ENCODE results near the gene SH3PXD2A.
A peak's percentile ranks its signal among the peaks of the same experiment; 100 is the strongest.
"Not testable (repeated sequence)": the region's sequence is repeated elsewhere in the genome, so short reads cannot be mapped to it uniquely, and the experiment has no call there.

SH3PXD2A gene

GRCh38 chr10:103853428-103854264, 1.7 kb downstream of the SH3PXD2A start:
- Mint-ChIP-seq H3K27me3 (peaks cover 76% of the 10 kb centered on the region), H3K27ac (ENCODE audit: low read depth) (no peak overlapping the region)

GRCh38 chr10:103852856-103853255, 2.5 kb downstream of the SH3PXD2A start:
- Mint-ChIP-seq H3K27me3 (peaks cover 82% of the 10 kb centered on the region), H3K27ac (ENCODE audit: low read depth) (no peak overlapping the region), H3K36me3 (ENCODE audit: insufficient read depth) (no peaks in the 10 kb centered on the region), H3K9me3 (no peaks in the 10 kb centered on the region), H3K4me1 (peaks cover 10% of the 10 kb centered on the region), H3K4me3 (no peak overlapping the region)
- DNase-seq (ENCODE audit: low spot score in 2 of 2) (no peak), ATAC-seq (replicated peaks; ENCODE audit: extremely low read depth, poor library complexity, severe bottlenecking) (no peak)

More at GRCh38 chr10:103853428-103854264, 1.7 kb downstream of the SH3PXD2A start:
- ATAC-seq (replicated peaks; ENCODE audit: extremely low read depth, poor library complexity, severe bottlenecking) (no peak), DNase-seq (ENCODE audit: low spot score in 2 of 2) (no peak)
- Mint-ChIP-seq H3K36me3 (ENCODE audit: insufficient read depth) (no peaks in the 10 kb centered on the region), H3K4me3 (peak overlapping the region; percentile 79), H3K9me3 (no peaks in the 10 kb centered on the region), H3K4me1 (peaks cover 10% of the 10 kb centered on the region)

- Mint-ChIP-seq H3K36me3 (ENCODE audit: insufficient read depth) (no peaks in the 10 kb centered on the region), H3K4me1 (peaks cover 10% of the 10 kb centered on the region), H3K9me3 (no peaks in the 10 kb centered on the region), H3K27ac (ENCODE audit: low read depth) (no peak overlapping the region), H3K27me3 (peaks cover 77% of the 10 kb centered on the region), H3K4me3 (no peak overlapping the region)
- DNase-seq (ENCODE audit: low spot score in 2 of 2) (no peak), ATAC-seq (replicated peaks; ENCODE audit: extremely low read depth, poor library complexity, severe bottlenecking) (no peak)
Observed at GRCh38 chr10:103852189-103852711, 3.1 kb downstream of the SH3PXD2A start.

- DNase-seq (ENCODE audit: low spot score in 2 of 2), result no peak
- Mint-ChIP-seq H3K4me3 (no peak overlapping the region), H3K4me1 (peaks cover 13% of the 10 kb centered on the region), H3K9me3 (no peaks in the 10 kb centered on the region), H3K27ac (ENCODE audit: low read depth) (no peak overlapping the region), H3K27me3 (peaks cover 67% of the 10 kb centered on the region), H3K36me3 (ENCODE audit: insufficient read depth) (no peaks in the 10 kb centered on the region)
- no peak for ATAC-seq (replicated peaks; ENCODE audit: extremely low read depth, poor library complexity, severe bottlenecking)
Observed at GRCh38 chr10:103851261-103851660, 4.1 kb downstream of the SH3PXD2A start.

- ATAC-seq (replicated peaks; ENCODE audit: extremely low read depth, poor library complexity, severe bottlenecking) (no peak), DNase-seq (ENCODE audit: low spot score in 2 of 2) (no peak)
- no peaks in the 10 kb centered on the region for H3K36me3 Mint-ChIP-seq (ENCODE audit: insufficient read depth)
- H3K27ac Mint-ChIP-seq (ENCODE audit: low read depth), result no peak overlapping the region
- no peak overlapping the region for H3K4me3 Mint-ChIP-seq
- H3K4me1 Mint-ChIP-seq, result peaks cover 20% of the 10 kb centered on the region
- H3K9me3 Mint-ChIP-seq, result no peaks in the 10 kb centered on the region
- peaks cover 63% of the 10 kb centered on the region for H3K27me3 Mint-ChIP-seq
Observed at GRCh38 chr10:103850572-103850895, 4.8 kb downstream of the SH3PXD2A start.

GRCh38 chr10:103849880-103850571, 5.3 kb downstream of the SH3PXD2A start:
- H3K27me3 Mint-ChIP-seq, result peaks cover 63% of the 10 kb centered on the region
- no peaks in the 10 kb centered on the region for H3K36me3 Mint-ChIP-seq (ENCODE audit: insufficient read depth)
- no peak overlapping the region for H3K27ac Mint-ChIP-seq (ENCODE audit: low read depth)
- DNase-seq (ENCODE audit: low spot score in 2 of 2), result no peak
- ATAC-seq (replicated peaks; ENCODE audit: extremely low read depth, poor library complexity, severe bottlenecking), result no peak
- H3K4me3 Mint-ChIP-seq, result no peak overlapping the region
- no peaks in the 10 kb centered on the region for H3K9me3 Mint-ChIP-seq
- peaks cover 23% of the 10 kb centered on the region for H3K4me1 Mint-ChIP-seq

- H3K27me3 Mint-ChIP-seq, result peaks cover 57% of the 10 kb centered on the region
- no peak overlapping the region for H3K4me3 Mint-ChIP-seq
- H3K36me3 Mint-ChIP-seq (ENCODE audit: insufficient read depth), result no peaks in the 10 kb centered on the region
- DNase-seq (ENCODE audit: low spot score in 2 of 2) (no peak), ATAC-seq (replicated peaks; ENCODE audit: extremely low read depth, poor library complexity, severe bottlenecking) (no peak)
- no peak overlapping the region for H3K27ac Mint-ChIP-seq (ENCODE audit: low read depth)
- no peaks in the 10 kb centered on the region for H3K9me3 Mint-ChIP-seq
- peaks cover 18% of the 10 kb centered on the region for H3K4me1 Mint-ChIP-seq
Observed at GRCh38 chr10:103849212-103849877, 6.0 kb downstream of the SH3PXD2A start.

GRCh38 chr10:103847909-103848468, 7.4 kb downstream of the SH3PXD2A start:
- DNase-seq (ENCODE audit: low spot score in 2 of 2) (no peak), ATAC-seq (replicated peaks; ENCODE audit: extremely low read depth, poor library complexity, severe bottlenecking) (no peak)
- Mint-ChIP-seq H3K9me3 (no peaks in the 10 kb centered on the region), H3K4me1 (peaks cover 13% of the 10 kb centered on the region), H3K4me3 (no peak overlapping the region), H3K27me3 (peaks cover 44% of the 10 kb centered on the region), H3K36me3 (ENCODE audit: insufficient read depth) (peaks cover 1% of the 10 kb centered on the region), H3K27ac (ENCODE audit: low read depth) (no peak overlapping the region)

GRCh38 chr10:103847346-103847745, 8.0 kb downstream of the SH3PXD2A start:
- peaks cover 13% of the 10 kb centered on the region for H3K4me1 Mint-ChIP-seq
- no peak overlapping the region for H3K4me3 Mint-ChIP-seq
- peaks cover 1% of the 10 kb centered on the region for H3K36me3 Mint-ChIP-seq (ENCODE audit: insufficient read depth)
- peaks cover 37% of the 10 kb centered on the region for H3K27me3 Mint-ChIP-seq
- ATAC-seq (replicated peaks; ENCODE audit: extremely low read depth, poor library complexity, severe bottlenecking) (no peak), DNase-seq (ENCODE audit: low spot score in 2 of 2) (no peak)
- H3K9me3 Mint-ChIP-seq, result no peaks in the 10 kb centered on the region
- no peak overlapping the region for H3K27ac Mint-ChIP-seq (ENCODE audit: low read depth)

- Mint-ChIP-seq H3K9me3 (no peaks in the 10 kb centered on the region), H3K4me1 (peaks cover 13% of the 10 kb centered on the region), H3K27me3 (peaks cover 28% of the 10 kb centered on the region), H3K36me3 (ENCODE audit: insufficient read depth) (peaks cover 1% of the 10 kb centered on the region), H3K27ac (ENCODE audit: low read depth) (no peak overlapping the region), H3K4me3 (no peak overlapping the region)
- DNase-seq (ENCODE audit: low spot score in 2 of 2) (no peak), ATAC-seq (replicated peaks; ENCODE audit: extremely low read depth, poor library complexity, severe bottlenecking) (peak; percentile 54)
Observed at GRCh38 chr10:103845972-103846371, 9.4 kb downstream of the SH3PXD2A start.

GRCh38 chr10:103845346-103845745, 10.0 kb downstream of the SH3PXD2A start:
- not testable (repeated sequence) for ATAC-seq (replicated peaks; ENCODE audit: extremely low read depth, poor library complexity, severe bottlenecking); H3K9me3 Mint-ChIP-seq; DNase-seq (ENCODE audit: low spot score in 2 of 2); H3K4me3 Mint-ChIP-seq; H3K36me3 Mint-ChIP-seq (ENCODE audit: insufficient read depth); H3K27ac Mint-ChIP-seq (ENCODE audit: low read depth)
- Mint-ChIP-seq H3K4me1 (peaks cover 13% of the 10 kb centered on the region), H3K27me3 (peaks cover 22% of the 10 kb centered on the region)

GRCh38 chr10:103843854-103844570, 11.4 kb downstream of the SH3PXD2A start:
- DNase-seq (ENCODE audit: low spot score in 2 of 2) (no peak), ATAC-seq (replicated peaks; ENCODE audit: extremely low read depth, poor library complexity, severe bottlenecking) (no peak)
- H3K27ac Mint-ChIP-seq (ENCODE audit: low read depth), result no peak overlapping the region
- H3K36me3 Mint-ChIP-seq (ENCODE audit: insufficient read depth), result peaks cover 1% of the 10 kb centered on the region
- H3K9me3 Mint-ChIP-seq, result no peaks in the 10 kb centered on the region
- no peak overlapping the region for H3K4me3 Mint-ChIP-seq
- peaks cover 10% of the 10 kb centered on the region for H3K27me3 Mint-ChIP-seq
- peaks cover 13% of the 10 kb centered on the region for H3K4me1 Mint-ChIP-seq
